ENCODE results near the gene TDRD7.

The TDRD7 gene

DNA sequence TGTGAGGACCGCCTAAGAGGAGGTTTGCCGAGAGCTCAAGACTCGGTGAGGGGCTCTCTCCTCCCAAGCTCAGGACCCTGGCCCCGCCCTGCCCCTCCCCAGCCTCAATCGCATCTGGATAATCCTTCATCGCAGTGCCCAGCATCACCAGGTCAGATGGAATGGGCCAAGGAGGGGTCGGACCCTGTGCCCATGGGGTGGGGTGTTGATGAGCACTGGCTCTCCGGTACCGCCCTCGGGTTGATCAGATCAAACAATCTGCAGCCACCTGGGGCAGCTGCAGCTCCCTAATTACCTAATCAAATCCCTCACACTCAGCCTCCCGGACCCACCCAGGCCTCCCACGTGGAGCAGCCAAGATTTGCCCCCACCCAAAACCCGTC lies 24.4 kb upstream of the TDRD7 start:
- DNase-seq = no peak

DNA sequence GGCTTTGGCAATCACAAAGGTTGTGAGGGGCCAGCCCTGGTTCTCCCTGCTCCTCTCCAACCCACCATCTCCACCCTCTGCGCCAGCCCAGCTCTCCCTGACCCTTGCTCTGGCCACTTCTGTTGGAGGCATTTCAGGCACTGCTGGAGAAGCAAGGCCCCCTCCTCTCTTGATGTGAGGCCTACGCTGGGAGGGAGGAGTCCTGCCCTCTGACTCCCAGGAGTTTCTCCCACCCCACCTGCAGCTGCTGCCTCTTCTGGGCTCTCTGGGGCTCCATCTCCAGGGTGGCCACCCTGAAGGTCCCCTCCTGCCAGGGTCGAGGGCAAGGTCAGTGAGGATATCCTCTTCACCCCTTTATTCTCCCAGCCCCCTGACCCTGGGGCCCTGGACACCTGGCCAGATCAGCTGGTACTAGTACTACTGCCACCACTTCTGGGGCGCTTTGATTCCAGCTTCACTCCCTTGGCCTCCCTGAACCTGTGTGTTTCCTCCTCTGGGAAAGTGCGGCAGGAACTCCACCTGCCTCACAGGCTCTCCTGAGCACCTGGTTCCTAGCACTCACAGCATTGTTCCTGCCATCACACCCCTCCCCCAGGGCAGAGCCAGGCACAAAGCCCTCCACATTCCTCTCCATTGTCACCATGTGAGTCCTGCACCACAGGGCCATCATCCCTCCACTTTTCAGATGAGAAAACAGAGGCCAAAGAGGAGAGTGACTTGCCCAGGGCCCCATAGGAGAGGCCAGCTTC lies 23.8 kb upstream of the TDRD7 start:
- DNase-seq = no peak

DNA sequence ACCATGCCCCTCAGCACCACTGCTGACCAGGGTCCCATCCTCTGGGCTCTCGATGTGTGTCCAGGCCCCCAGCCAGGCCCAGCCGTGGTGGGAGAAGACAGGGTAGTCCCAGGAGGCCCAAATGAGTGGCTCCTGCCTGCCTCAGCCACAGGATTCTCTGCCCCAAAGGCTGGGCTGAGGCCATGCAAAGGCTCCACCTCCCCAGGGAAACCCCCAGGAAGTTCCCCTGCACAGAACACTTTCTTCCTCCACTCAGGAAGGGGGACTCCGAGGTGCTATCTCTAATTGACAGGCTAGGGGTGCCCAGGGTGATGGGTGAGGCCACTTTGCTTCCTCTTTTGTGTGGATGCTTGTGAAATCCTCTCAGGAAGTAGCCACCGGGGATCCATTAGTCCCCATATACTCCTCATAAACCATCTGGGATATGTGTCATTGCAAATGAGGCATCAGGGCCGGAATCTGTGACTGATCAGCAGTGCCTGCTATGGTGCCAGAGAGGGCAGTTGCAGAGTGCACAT lies 23.1 kb upstream of the TDRD7 start:
- peak; percentile 20 for DNase-seq

DNA sequence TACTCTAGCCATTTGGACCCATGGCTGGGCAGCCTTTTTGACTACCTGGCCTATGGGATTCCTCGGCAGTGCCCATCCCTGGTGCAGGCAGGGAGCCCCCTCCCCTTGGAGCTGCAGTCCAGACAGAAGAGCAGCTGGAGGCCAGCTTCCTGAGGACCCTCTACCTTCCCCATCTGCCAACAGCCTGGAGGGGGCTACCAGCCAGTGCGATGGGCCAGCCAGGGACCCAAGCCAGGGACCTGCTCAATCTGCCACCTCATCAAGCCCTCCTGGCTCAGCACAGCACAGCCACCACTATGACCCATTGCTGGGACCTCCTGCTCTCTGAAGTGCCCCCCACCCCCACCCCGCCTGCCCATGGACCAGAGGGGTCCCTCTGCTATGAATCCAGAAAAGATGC lies 22.6 kb upstream of the TDRD7 start:
- DNase-seq = no peak

DNA sequence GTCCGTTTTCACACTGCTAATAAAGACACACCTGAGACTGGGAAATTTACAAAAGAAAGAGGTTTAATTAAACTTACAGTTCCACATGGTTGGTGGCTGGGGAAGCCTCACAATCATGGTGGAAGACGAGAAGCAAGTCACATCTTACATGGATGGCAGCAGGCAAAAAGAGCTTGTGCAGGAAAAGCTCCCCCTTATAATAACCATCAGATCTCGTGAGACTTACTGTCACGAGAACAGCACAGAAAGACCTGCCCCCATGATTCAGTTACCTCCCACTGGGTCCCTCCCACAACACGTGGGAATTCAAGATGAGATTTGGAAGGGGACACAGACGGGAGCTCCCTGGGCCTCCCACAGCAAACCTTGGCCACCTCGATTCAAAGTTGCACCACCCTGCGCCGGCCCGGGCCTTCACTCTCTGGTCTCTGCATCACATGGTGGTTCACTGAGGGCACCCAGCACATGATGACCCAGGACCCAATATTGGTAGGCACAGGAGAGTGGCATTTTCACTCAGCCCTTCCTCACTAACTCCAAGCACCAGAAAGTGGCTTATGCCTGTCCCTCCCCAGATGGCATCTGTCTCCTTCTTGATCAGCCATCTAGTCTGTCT lies 21.0 kb upstream of the TDRD7 start:
- no peak for DNase-seq

DNA sequence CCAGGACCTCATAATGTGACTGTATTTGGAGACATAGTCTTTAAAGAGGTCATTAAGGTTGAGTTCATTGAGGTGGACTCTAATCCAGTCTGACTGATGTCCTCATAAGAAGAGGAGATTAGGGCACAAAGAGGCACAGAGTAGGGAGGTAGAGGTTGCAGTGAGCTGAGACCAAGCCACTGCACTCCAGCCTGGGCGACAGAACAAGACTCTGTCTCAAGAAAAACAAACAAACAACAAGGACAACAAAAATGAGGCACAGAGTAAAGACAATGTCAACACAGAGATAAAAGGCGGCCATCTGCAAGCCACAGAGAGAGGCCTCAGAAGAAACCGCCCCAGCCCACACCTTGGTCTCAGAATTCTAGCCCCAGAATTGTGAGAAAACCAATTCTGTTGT lies 17.0 kb upstream of the TDRD7 start:
- no peak for DNase-seq

DNA sequence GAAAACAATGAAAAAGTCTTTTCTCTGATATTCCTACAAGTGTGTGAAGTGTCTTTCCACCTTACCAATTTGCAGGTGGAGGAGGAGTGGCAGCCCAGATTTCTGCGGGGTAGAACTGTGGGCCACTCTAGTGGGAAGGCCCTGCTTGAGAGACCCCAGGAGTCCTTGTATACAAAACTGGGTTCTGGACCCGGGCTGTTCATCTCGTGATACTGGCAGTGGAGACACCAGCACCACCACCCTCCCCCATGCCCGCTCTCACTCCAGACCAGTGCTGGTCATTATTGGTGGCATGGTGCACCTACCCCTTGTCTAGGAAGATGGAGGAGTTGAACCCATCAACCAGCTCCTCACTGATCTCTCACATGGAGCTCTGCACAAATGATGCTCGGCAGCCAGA lies 16.2 kb upstream of the TDRD7 start:
- no peak for DNase-seq

DNA sequence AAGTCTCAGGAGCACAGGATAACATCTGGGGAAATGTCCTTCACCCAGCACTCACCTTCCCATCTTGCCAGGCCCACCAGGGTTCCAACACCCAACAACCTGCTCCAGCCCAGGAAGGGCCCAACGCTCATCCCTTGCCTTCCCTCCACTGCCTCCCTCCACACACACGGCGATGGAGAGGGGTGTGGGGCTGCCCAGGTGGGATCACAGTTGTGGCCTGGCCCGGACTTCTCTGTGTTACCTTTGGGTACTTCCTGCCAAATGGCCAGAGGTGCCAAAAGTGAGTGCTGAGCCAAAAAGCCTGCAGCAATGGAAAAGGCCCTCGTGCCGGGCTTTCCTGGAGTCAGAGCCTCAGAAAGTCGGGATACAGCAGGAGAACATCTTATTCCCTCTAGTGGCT lies 15.6 kb upstream of the TDRD7 start:
- no peak for DNase-seq

DNA sequence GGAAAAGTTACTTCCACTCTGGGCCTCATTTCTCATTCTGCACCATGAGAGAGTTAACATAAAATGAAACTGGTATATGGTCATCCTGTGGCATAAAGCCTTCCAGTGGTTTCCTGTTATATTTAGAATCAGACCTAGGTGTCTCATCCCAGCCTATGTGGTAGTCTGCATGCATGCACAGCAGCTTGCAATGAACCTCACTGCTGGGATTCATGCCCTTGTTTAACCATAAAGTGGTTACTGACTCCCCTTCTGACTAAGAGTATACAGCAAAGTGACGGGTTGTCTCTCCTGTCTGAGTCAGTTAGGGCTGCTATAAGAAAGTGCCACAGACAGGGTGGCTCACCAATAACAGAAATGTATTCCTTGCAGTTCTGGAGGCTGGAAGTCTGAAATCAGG lies 14.7 kb upstream of the TDRD7 start:
- no peak for DNase-seq

DNA sequence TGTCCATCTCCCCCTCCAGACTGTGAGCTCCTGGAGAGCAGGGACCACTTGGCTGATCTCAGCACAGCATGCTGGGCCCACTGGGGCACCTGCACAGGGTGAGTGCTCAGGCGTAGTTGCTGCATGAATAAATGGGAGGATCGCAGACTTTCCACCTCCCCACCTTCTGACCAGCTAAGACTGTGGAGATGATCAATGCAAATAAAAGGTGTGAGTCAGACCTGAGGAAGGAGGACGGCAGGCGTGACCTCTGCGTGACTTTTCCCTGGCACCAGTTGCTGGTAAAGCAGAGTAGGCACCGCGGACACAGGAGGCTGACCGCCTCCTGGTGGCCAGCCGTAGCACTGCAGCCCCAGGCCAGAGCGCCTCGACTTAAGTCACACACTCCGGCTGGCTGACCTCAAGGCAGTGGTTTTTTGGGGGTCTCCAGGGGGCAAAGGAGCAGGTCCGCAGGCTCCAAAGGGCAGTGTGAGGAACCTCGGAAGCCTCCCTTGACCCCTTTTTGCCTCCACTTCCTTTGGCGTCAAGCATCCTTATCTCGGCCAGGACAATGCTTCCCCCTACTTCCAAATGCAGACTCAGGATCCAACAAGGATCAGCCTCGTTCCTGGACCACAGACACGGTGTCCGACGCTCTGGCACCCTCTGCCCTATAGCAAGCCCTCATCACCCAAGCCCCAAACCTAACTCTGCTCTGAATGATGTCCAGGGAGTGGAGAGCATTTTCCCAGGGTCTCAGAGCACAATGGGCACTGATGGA lies 12.7 kb upstream of the TDRD7 start:
- DNase-seq = peak; percentile 78

DNA sequence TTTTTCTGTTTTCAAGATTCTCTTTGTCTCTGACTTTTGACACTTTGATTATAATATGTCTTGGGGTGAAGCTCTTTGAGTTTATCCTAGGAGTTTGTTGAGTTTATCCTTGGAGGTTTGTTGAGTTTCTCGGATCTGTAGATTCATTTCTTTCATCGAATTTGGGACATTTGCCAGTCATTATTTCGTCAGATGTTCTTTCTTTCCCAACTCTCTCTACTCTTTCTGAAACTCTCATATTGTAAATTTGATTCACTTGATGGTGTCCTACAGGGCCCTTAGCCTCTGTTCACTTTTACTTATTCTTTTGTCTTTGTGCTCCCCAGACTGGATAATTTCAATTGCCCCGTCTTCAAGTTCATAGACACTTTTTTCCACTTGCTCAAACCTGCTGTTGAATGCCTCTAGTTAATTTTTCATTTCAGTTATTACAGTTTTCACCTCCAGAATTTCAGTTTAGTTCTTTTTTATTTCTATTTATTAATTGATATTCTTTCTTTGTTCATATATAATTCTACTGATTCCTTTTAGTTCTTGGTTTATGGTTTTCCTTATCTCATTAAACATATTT lies 8.1 kb upstream of the TDRD7 start:
- DNase-seq = no peak

DNA sequence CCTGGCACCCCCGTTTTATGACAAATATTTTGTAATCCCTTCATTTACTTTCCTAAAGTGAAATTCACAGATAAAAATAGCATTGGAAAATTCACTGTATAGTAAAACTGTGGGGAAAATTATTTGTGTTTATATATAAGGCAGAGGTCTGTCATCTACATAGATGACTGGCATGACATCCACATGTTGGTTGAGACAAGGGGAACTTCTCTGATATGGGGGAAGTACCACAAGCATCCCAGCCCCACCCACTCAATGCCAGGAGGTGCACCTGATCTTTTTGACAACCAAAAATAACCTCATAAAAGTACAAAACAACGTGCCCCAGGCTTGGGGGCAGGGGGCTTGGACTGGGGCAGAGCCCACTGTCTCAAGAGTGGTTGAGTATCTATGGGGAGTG lies 6.3 kb upstream of the TDRD7 start:
- no peak for DNase-seq

DNA sequence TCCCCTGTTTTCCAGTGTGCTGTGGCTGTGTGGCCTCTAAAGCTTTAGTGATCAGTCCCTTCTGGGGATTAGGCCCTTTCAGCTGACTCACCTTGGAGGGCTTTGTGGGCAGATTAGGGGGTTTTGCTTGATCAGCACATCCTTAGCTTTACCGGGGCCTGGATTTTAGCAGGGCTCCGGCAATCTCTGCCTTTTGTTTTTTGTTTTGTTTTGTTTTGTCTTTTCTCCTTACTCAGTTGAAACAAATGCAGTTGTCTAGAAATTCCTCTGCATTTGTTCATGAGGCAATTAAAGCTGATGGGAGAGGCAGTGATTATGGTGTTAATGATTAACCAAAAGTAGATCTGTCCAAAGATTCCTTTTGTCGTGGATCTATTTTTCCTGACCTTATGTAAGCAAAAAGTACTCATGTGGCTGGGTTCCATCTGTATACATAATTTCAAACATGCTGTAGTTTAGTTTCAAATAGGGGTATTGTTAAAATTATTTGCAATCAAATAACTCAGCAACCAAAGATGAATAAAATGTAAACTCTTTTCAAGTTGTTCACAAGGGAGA lies 5.2 kb upstream of the TDRD7 start:
- no peak for DNase-seq

DNA sequence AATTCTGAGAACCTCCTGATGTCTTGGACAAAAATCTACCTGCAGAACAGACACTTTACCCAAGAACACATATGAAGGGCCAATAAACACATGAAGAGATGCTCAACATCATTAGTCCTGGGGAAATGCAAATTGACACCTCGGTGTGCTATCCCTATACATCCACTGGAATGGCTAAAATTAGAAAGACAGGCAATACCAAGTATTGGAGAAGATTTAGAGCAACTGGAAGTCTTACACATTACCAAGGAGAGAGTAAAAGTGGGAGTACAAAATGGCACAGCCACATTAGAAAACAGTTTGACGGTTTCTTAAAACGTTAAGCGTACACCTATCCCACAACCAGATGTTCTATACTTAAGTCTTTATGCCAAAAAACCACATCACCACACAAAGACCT lies 3.3 kb upstream of the TDRD7 start:
- no peak for DNase-seq

DNA sequence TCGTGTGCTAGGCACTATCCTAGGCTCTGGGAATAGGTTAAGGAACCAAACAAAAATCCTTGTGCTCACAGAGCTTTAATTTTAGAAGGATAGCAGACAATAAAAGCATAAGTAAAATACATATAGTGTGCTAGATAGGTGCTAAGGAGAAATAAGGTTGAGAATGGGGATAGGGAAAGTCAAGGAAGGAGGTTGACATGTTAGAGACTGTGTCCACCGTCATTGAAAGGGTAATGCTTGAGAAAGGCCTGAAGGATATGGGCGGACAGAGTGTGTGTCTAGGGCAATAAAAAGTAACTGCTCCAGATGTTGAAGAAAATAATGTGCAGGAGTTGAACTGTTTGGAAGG lies 482 bp upstream of the TDRD7 start:
- no peak for DNase-seq

DNA sequence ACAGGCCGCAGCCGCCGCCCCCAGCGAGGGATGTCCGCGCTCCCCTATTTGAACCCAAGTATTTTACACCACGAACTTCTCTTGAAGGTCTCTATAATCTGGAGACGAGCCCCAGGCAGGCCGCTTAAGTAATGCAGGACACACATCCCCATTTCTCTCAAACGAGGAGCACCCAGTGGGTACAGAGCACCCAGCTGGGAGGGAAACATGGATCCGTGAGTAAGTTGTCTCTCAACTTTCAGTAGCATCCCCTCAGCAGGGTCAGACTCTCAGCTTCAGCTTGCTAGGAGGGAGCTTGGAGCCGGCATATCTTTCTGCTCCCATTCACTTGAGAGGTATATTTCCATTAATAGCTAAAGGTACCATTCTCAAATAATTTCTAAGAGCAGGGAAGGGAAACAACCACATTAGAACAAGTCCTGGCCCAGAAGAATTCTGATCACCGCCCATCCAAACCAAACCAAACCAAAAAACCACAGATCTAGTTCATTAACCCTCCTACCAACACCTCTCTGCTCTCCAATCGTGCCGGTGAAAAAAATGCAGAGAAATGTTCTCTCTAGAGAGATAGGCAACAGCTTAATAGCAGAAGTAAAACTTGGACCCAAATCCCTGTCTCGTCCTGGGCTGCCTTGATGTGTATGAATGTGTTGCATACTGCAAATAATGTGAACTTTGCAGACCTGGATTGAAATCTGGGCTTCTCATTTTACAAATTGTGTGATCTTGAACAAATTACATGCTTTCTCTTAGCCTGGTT lies 910 bp downstream of the TDRD7 start:
- DNase-seq = peak; percentile 33

DNA sequence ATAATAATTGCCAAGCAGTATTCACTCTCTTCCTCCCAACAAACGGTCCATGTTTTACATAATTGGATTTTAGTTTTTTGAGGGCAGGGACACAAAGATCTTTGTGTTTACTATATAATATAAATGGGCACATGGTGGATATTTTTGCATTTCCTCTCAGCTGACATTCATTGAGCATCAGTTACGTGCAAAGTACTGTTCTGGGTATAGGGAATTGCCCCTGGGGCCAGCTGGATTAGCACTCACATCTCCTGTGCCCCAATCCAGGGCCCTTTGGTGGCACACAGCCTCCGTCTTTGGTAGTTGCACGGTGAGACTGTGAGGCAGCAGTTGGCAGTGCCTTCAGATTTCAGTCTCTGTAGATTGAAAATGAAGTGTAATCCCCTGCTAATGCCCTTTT lies 1.6 kb downstream of the TDRD7 start:
- DNase-seq = no peak

DNA sequence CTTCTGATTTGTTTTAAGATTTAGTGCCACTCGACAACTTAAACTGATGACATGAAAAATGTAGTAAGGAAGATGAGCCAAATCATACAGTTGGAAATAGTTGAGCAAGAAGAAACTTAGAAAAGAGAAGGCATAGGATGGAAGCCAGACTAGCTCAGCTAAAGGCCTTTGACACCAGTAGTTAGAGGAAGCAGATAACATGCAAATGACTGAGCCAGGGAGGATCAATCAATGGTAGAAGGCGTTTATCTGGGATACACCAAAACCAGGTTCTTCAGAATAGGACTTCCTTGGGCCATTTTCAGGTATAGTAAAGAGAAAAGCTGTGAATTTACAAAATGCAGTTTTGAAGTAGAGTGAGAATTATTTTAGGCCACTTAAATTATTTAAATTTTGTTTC lies 3.2 kb downstream of the TDRD7 start:
- no peak for DNase-seq

DNA sequence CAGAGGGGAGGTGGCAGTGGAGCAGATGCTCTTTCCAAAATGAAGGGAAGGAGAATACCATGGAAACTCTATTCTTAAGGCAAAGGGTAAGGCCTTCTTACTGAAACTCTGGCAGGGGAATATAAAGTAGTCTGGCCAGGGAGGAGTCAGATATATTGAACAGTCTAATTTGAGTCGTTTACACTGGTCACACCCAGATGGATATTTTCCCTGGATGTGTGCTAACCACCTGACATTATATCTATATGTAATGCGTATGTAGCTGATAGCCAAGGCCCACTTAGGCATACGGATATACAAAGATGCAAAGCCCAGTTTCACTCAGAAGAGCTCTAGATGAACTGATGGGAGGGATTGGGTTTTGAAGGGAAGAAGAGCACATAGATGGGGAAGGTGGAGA lies 7.0 kb downstream of the TDRD7 start:
- no peak for DNase-seq

DNA sequence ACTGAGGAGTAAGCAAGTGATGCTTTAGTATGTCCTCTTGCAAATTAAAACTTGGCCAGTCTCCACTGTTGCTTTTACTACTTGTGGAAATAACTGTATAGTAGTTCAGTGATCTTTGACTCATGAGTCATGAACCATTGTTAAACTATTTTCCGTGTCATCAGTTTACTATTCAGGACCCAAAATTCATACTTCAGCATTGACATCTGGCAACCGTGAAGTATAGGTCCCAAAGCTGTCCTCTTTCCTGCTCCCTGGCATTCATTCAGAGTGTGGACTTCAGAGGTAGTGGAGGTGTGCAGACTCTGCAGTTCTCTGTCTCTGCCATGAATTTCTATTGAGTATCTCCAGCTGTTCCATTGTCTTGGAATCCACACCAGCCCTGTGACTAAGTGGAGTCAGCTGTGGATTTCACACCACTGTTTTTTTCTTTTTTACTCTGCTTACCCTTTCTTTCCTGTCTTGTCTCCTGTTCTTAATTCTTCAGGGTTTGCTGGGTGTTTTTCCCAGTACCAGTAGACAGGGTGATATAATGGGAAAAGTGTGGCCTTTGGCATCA lies 7.5 kb downstream of the TDRD7 start:
- DNase-seq = no peak

DNA sequence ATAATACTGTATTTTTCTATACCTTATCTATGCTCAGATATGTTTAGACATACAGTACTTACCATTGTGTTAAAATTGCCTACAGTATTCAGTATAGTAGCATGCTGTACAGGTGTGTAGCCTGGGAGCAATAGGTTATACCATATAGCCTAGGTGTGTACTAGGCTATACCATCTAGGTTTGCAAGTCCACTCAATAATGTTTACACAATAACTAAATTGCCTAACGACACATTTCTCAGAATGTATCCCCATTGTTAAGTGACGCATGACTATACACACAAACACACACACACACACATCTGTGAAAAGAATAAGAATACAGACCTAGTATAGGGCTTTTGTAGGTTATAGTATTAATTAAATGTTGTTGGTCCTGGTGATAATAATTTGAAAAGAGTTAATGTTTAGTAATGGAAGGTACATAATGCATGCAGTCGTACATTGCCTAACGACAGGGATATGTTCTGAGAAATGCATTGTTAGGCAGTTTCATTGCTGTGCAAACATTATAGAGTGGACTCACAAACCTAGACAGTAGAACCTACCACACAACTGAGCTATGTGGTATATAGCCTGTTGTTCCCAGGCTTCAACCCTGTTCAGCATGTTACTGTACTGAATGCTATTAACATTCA lies 13.6 kb downstream of the TDRD7 start:
- DNase-seq = no peak

DNA sequence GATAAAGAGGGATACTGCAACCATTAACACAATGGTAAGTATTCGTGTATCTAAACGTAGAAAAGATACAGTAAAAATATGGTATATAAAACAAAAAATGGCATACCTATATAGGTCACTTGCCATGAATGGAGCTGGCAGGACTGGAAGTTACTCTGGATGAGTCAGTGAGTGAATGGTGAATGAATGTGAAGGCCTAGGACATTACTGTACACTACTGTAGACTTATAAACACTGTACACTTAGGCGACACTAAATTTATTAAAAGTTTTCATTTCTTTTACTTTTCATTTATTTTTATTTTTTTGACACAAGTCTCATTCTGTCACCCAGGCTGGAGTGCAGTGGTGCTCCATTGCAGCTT lies 14.1 kb downstream of the TDRD7 start:
- DNase-seq = no peak
